ENCODE measurements around the gene ZBTB16.

- TF ChIP-seq ZNF331 (CRISPR knock-in tag; IDR thresholded peaks at IDR 0.05; ENCODE audit: low read depth) (no peak), CTCF (conservative IDR thresholded peaks at IDR 0.05; ENCODE audit: low read depth in 2 of 2) (no peak)
These were observed 149.8 kb downstream of the ZBTB16 start for GRCh38 chr11:114209343-114209742.

Data from GM23338 (cell line).